ENCODE data around the gene SERINC5.
"Not testable (repeated sequence)": the region's sequence is repeated elsewhere in the genome, so short reads cannot be mapped to it uniquely, and the experiment has no call there.

Gene SERINC5

GRCh38 chr5:80255811-80256712, at the start of gene SERINC5:
SERINC5 (minus strand) TSS chr5:80256048; CDS start chr5:80255922, 126 bp downstream.
- DNase-seq, result peak; percentile 59

- DNase-seq, result no peak
These were observed 46.8 kb upstream of the SERINC5 start for GRCh38 chr5:80302636-80303035.

- not testable (repeated sequence) for DNase-seq
These were observed 45.5 kb upstream of the SERINC5 start for GRCh38 chr5:80301342-80301741.

GRCh38 chr5:80300796-80301195, 44.9 kb upstream of the SERINC5 start:
- not testable (repeated sequence) for DNase-seq

GRCh38 chr5:80300125-80300524, 44.3 kb upstream of the SERINC5 start:
- DNase-seq, result no peak

GRCh38 chr5:80299601-80300000, 43.8 kb upstream of the SERINC5 start:
- no peak for DNase-seq

GRCh38 chr5:80296121-80296520, 40.3 kb upstream of the SERINC5 start:
- no peak for DNase-seq

GRCh38 chr5:80291761-80292160, 35.9 kb upstream of the SERINC5 start:
- DNase-seq, result no peak

GRCh38 chr5:80289320-80289719, 33.5 kb upstream of the SERINC5 start:
- no peak for DNase-seq

- no peak for DNase-seq
These were observed 32.3 kb upstream of the SERINC5 start for GRCh38 chr5:80288177-80288576.

- DNase-seq, result no peak
These were observed 28.9 kb upstream of the SERINC5 start for GRCh38 chr5:80284720-80285119.

GRCh38 chr5:80283360-80283759, 27.5 kb upstream of the SERINC5 start:
- no peak for DNase-seq

- no peak for DNase-seq
These were observed 26.2 kb upstream of the SERINC5 start for GRCh38 chr5:80282054-80282453.

- DNase-seq, result no peak
These were observed 21.3 kb upstream of the SERINC5 start for GRCh38 chr5:80277191-80277590.

- DNase-seq, result no peak
These were observed 20.3 kb upstream of the SERINC5 start for GRCh38 chr5:80276186-80276585.

GRCh38 chr5:80275347-80275746, 19.5 kb upstream of the SERINC5 start:
- DNase-seq, result peak; percentile 39

GRCh38 chr5:80270543-80270942, 14.7 kb upstream of the SERINC5 start:
- DNase-seq, result not testable (repeated sequence)

GRCh38 chr5:80269991-80270438, 14.2 kb upstream of the SERINC5 start:
- DNase-seq, result no peak

GRCh38 chr5:80268916-80269315, 13.1 kb upstream of the SERINC5 start:
- no peak for DNase-seq

- DNase-seq, result no peak
These were observed 10.7 kb upstream of the SERINC5 start for GRCh38 chr5:80266566-80266965.

- no peak for DNase-seq
These were observed 4.6 kb upstream of the SERINC5 start for GRCh38 chr5:80260461-80260860.

GRCh38 chr5:80259511-80260203, 3.8 kb upstream of the SERINC5 start:
- no peak for DNase-seq

GRCh38 chr5:80255431-80255810, 427 bp downstream of the SERINC5 start:
- DNase-seq, result no peak

Measured in NCI-H1694 (cell line).